ENCODE results near the gene OR10A2.

Gene OR10A2

GRCh38 chr11:6862961-6863360, at the start of gene OR10A2:
OR10A2 (plus strand) TSS chr11:6863057; CDS start chr11:6869755, 6,698 bp downstream.
- peak; percentile 2 for TF ChIP-seq CTCF (conservative IDR thresholded peaks at IDR 0.05; ENCODE audit: control insufficient read depth, insufficient read depth, low read depth, low read length)
- DNase-seq (ENCODE audit: low read depth): peak; percentile 46
- H3K4me3 ChIP-seq (ENCODE audit: control insufficient read depth, low read depth, low read length): no peak within 1 kb of the TSS

GRCh38 chr11:6813656-6814055, 49.2 kb upstream of the OR10A2 start:
- no peak overlapping the region for H3K4me3 ChIP-seq (ENCODE audit: control insufficient read depth, low read depth, low read length)
- no peak for TF ChIP-seq CTCF (conservative IDR thresholded peaks at IDR 0.05; ENCODE audit: control insufficient read depth, insufficient read depth, low read depth, low read length)
- DNase-seq (ENCODE audit: low read depth): no peak

GRCh38 chr11:6817694-6818093, 45.2 kb upstream of the OR10A2 start:
- TF ChIP-seq CTCF (conservative IDR thresholded peaks at IDR 0.05; ENCODE audit: control insufficient read depth, insufficient read depth, low read depth, low read length): no peak
- H3K4me3 ChIP-seq (ENCODE audit: control insufficient read depth, low read depth, low read length): no peak overlapping the region

GRCh38 chr11:6818967-6819366, 43.9 kb upstream of the OR10A2 start:
- no peak for TF ChIP-seq CTCF (conservative IDR thresholded peaks at IDR 0.05; ENCODE audit: control insufficient read depth, insufficient read depth, low read depth, low read length)
- no peak for DNase-seq (ENCODE audit: low read depth)
- no peak overlapping the region for H3K4me3 ChIP-seq (ENCODE audit: control insufficient read depth, low read depth, low read length)

More at GRCh38 chr11:6817694-6818093, 45.2 kb upstream of the OR10A2 start:
- DNase-seq (ENCODE audit: low read depth): no peak

GRCh38 chr11:6824136-6824823, 38.6 kb upstream of the OR10A2 start:
- no peak overlapping the region for H3K4me3 ChIP-seq (ENCODE audit: control insufficient read depth, low read depth, low read length)
- TF ChIP-seq CTCF (conservative IDR thresholded peaks at IDR 0.05; ENCODE audit: control insufficient read depth, insufficient read depth, low read depth, low read length): no peak
- no peak for DNase-seq (ENCODE audit: low read depth)

- DNase-seq (ENCODE audit: low read depth): peak; percentile 44
- no peak for TF ChIP-seq CTCF (conservative IDR thresholded peaks at IDR 0.05; ENCODE audit: control insufficient read depth, insufficient read depth, low read depth, low read length)
- no peak overlapping the region for H3K4me3 ChIP-seq (ENCODE audit: control insufficient read depth, low read depth, low read length)
These were observed 37.6 kb upstream of the OR10A2 start for GRCh38 chr11:6825231-6825744.

All from fibroblast of mammary gland (primary cell).